HG02981 (cell line): ENCODE data around the gene TNFSF13.
"Not testable (repeated sequence)": the region's sequence is repeated elsewhere in the genome, so short reads cannot be mapped to it uniquely, and the experiment has no call there.

Experiments
- ATAC-seq: cut with Tn5 transposase; IDR thresholded peaks from one replicate; pipeline ENCODE4 v1.9.1; 2021; ENCODE audit warnings: mild to moderate bottlenecking, moderate library complexity; ENCODE audit not compliant: unreplicated experiment

The TNFSF13 gene

DNA sequence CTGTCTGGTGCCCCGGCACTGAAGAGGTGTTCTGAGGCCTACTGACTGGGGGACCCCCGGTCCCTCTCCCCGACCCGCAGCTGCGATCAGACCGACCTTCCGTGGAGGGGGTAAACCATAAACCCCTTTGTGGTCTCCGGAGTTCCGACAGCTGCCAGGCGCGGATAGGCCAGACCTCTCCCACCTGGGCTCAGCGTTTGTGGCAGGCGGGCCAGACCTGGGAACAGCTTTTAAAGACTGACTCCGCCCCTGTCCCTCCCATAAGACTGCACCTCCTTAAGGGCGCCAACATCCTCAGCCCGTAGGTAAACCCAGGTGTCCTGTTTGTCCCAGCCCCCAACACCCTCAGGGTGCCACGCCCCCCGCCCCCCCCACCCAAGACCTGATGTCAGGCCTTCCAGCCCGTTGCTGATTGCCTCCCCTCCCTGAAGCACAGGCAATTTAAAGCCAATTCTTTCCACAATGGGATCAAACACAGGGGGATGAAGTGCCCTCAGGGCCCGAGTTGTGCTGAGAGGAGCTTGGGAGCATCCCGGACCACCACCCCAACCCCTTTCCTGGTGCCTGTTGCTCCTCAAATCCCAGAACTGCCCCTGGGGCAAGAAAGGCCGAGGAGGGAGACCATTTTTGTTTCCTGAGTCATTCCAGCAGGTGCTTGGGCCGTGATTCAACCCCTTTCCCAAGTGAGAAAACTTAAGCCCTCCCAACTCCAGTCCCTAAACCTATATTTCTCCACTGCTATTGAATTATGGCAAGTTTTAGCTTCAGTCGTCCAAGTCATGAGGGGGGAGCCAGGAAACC lies 31.5 kb downstream of the TNFSF13 start, which contains the start of gene SOX15:
TSS of gene SOX15 (minus strand) at position 204 of the 801 bp plus-strand sequence. CDS start 418 bp downstream, outside the sequence.
- no peak for ATAC-seq

- no peak for ATAC-seq
Measured at GRCh38 chr17:7590743-7591142, 32.2 kb downstream of the TNFSF13 start.

- no peak for ATAC-seq
Measured at GRCh38 chr17:7591596-7591995, 33.0 kb downstream of the TNFSF13 start.

- no peak for ATAC-seq
Measured at GRCh38 chr17:7592422-7593021, 34.0 kb downstream of the TNFSF13 start.

DNA sequence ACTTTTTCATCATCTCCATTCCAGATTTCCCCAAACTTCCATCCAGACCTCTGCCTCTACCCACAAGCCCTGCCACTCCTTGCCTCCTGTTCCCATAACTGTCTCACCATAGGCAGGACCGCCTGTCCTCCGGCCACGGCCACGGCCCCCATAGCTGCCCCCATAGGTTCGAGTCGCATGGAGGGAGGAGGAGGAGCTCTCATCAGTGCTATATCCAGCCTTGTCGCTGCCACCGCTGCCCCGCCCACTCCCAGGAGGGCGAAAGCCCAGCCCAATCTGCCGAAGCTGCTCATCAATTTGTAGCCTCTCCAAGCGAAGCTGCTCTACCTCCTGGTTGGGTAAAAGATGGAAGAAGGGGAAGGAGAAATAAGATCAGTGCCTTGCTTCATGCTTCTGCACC lies 34.7 kb downstream of the TNFSF13 start:
- ATAC-seq: no peak

GRCh38 chr17:7597561-7597960 lies 39.0 kb downstream of the TNFSF13 start:
- not testable (repeated sequence) for ATAC-seq

DNA sequence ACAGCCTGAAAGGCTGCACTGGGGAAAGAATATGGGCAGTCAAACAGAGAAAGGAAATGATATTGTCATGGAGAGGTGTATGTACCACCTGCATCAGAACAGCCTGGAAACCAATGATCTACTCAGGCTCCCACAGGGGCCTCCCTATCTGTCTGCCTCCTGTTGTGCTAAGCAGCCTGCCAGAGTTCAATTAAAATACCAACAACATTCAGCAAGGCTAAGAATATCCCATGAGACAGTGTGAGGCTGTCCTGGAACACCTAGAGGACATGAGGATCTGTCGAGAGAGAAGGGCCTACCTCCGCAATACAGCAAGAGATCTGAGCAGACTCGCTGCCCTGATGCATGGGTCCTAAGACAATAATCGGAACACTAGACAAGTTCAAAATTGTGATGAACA lies 47.7 kb downstream of the TNFSF13 start:
- ATAC-seq: no peak

- no peak for ATAC-seq
Measured at GRCh38 chr17:7610641-7611040, 52.1 kb downstream of the TNFSF13 start.
